ENCODE data around the gene VILL. TPM values are rescaled to one million over a fixed set of nuclear protein-coding genes. Genes with fewer than 3 reads are reported as not detected.
A peak's percentile ranks its signal among the peaks of the same experiment; 100 is the strongest.

Gene VILL
- total and polyA plus RNA-seq, 4 donors, result 3.9 to 37.1 (median 13.1) TPM

- Histone ChIP-seq H3K4me3 (ENCODE audit: low read length in 2 of 2) (no peak overlapping the region), H3K36me3 (ENCODE audit: control insufficient read depth in 1 of 2, insufficient read depth in 2 of 2, low read length in 1 of 2) (no peaks in the 10 kb centered on the region), H3K27me3 (ENCODE audit: control insufficient read depth in 1 of 2, insufficient read depth in 2 of 2, low read length in 1 of 2) (no peaks in the 10 kb centered on the region), H3K4me1 (ENCODE audit: control insufficient read depth in 1 of 2, insufficient read depth in 2 of 2, low read length in 2 of 2) (no peaks in the 10 kb centered on the region), H3K27ac (ENCODE audit: low read depth in 1 of 2, low read length in 2 of 2) (no peak overlapping the region), H3K9me3 (ENCODE audit: control insufficient read depth, low read length) (no peaks in the 10 kb centered on the region)
- intact Hi-C loops (cut with DNase I), result no loop called here
- peak; percentile 83 to 89 for DNase-seq
- 58 to 65% methylated on average over 14 of the region's 14 CpGs for WGBS, 2 donors
- ATAC-seq (ENCODE audit: low FRiP score), result peak; percentile 76
Observed at GRCh38 chr3:38004415-38005075, 14.0 kb downstream of the VILL start.

GRCh38 chr3:38005076-38006020, 14.8 kb downstream of the VILL start:
- no peak overlapping the region for H3K27ac ChIP-seq (ENCODE audit: low read depth in 1 of 2, low read length in 2 of 2)
- H3K4me1 ChIP-seq (ENCODE audit: control insufficient read depth in 1 of 2, insufficient read depth in 2 of 2, low read length in 2 of 2), result no peaks in the 10 kb centered on the region
- ATAC-seq (ENCODE audit: low FRiP score) (no peak), DNase-seq (peak; percentile 44 to 69)
- intact Hi-C loops (cut with DNase I), result no loop called here
- H3K4me3 ChIP-seq (ENCODE audit: low read length in 2 of 2), result no peak overlapping the region
- no peaks in the 10 kb centered on the region for H3K27me3 ChIP-seq (ENCODE audit: control insufficient read depth in 1 of 2, insufficient read depth in 2 of 2, low read length in 1 of 2)
- H3K36me3 ChIP-seq (ENCODE audit: control insufficient read depth in 1 of 2, insufficient read depth in 2 of 2, low read length in 1 of 2), result peaks cover 0 to 2% of the 10 kb centered on the region in 2 donors
- no peaks in the 10 kb centered on the region for H3K9me3 ChIP-seq (ENCODE audit: control insufficient read depth, low read length)
- WGBS, 2 donors, result 53 to 55% methylated on average over 15 of the region's 15 CpGs

GRCh38 chr3:38006031-38006430, 15.4 kb downstream of the VILL start:
- DNase-seq, result peak in 1 of 2 donors; percentile 26

GRCh38 chr3:38006445-38006995, 15.9 kb downstream of the VILL start:
- DNase-seq, result peak in 1 of 2 donors; percentile 48
- intact Hi-C loops (cut with DNase I), result no loop called here
- H3K36me3 ChIP-seq (ENCODE audit: control insufficient read depth in 1 of 2, insufficient read depth in 2 of 2, low read length in 1 of 2), result peaks cover 3 to 4% of the 10 kb centered on the region in 2 donors

More at GRCh38 chr3:38006031-38006430, 15.4 kb downstream of the VILL start:
- H3K36me3 ChIP-seq (ENCODE audit: control insufficient read depth in 1 of 2, insufficient read depth in 2 of 2, low read length in 1 of 2), result peaks cover under 1 to 3% of the 10 kb centered on the region in 2 donors
- no peaks in the 10 kb centered on the region for H3K9me3 ChIP-seq (ENCODE audit: control insufficient read depth, low read length)
- no peaks in the 10 kb centered on the region for H3K27me3 ChIP-seq (ENCODE audit: control insufficient read depth in 1 of 2, insufficient read depth in 2 of 2, low read length in 1 of 2)
- H3K4me1 ChIP-seq (ENCODE audit: control insufficient read depth in 1 of 2, insufficient read depth in 2 of 2, low read length in 2 of 2), result no peaks in the 10 kb centered on the region
- intact Hi-C loops (cut with DNase I), result no loop called here
- WGBS, 2 donors, result 83% methylated on average over 5 of the region's 5 CpGs
- no peak overlapping the region for H3K4me3 ChIP-seq (ENCODE audit: low read length in 2 of 2)
- ATAC-seq (ENCODE audit: low FRiP score), result no peak
- no peak overlapping the region for H3K27ac ChIP-seq (ENCODE audit: low read depth in 1 of 2, low read length in 2 of 2)

GRCh38 chr3:38007754-38008090, 17.1 kb downstream of the VILL start:
- Histone ChIP-seq H3K9me3 (ENCODE audit: control insufficient read depth, low read length) (no peaks in the 10 kb centered on the region), H3K27me3 (ENCODE audit: control insufficient read depth in 1 of 2, insufficient read depth in 2 of 2, low read length in 1 of 2) (no peaks in the 10 kb centered on the region), H3K4me1 (ENCODE audit: control insufficient read depth in 1 of 2, insufficient read depth in 2 of 2, low read length in 2 of 2) (no peaks in the 10 kb centered on the region), H3K36me3 (ENCODE audit: control insufficient read depth in 1 of 2, insufficient read depth in 2 of 2, low read length in 1 of 2) (peaks cover 3 to 4% of the 10 kb centered on the region in 2 donors), H3K27ac (ENCODE audit: low read depth in 1 of 2, low read length in 2 of 2) (no peak overlapping the region), H3K4me3 (ENCODE audit: low read length in 2 of 2) (no peak overlapping the region)
- intact Hi-C loops (cut with DNase I), result no loop called here
- no peak for DNase-seq
- WGBS, 2 donors, result 90 to 92% methylated on average over 7 of the region's 7 CpGs
- ATAC-seq (ENCODE audit: low FRiP score), result no peak

More at GRCh38 chr3:38006445-38006995, 15.9 kb downstream of the VILL start:
- H3K4me3 ChIP-seq (ENCODE audit: low read length in 2 of 2), result no peak overlapping the region
- H3K27ac ChIP-seq (ENCODE audit: low read depth in 1 of 2, low read length in 2 of 2), result no peak overlapping the region
- WGBS, 2 donors, result 91 to 92% methylated on average over 16 of the region's 16 CpGs
- no peaks in the 10 kb centered on the region for H3K9me3 ChIP-seq (ENCODE audit: control insufficient read depth, low read length)
- H3K4me1 ChIP-seq (ENCODE audit: control insufficient read depth in 1 of 2, insufficient read depth in 2 of 2, low read length in 2 of 2), result no peaks in the 10 kb centered on the region
- no peaks in the 10 kb centered on the region for H3K27me3 ChIP-seq (ENCODE audit: control insufficient read depth in 1 of 2, insufficient read depth in 2 of 2, low read length in 1 of 2)
- ATAC-seq (ENCODE audit: low FRiP score), result no peak

GRCh38 chr3:38008191-38008701, 17.7 kb downstream of the VILL start:
- H3K27me3 ChIP-seq (ENCODE audit: control insufficient read depth in 1 of 2, insufficient read depth in 2 of 2, low read length in 1 of 2), result no peaks in the 10 kb centered on the region
- ATAC-seq (ENCODE audit: low FRiP score), result no peak
- no peak overlapping the region for H3K27ac ChIP-seq (ENCODE audit: low read depth in 1 of 2, low read length in 2 of 2)
- no peaks in the 10 kb centered on the region for H3K9me3 ChIP-seq (ENCODE audit: control insufficient read depth, low read length)
- WGBS, 2 donors, result 87 to 88% methylated on average over 19 of the region's 19 CpGs
- intact Hi-C loops (cut with DNase I), result no loop called here
- no peak overlapping the region for H3K4me3 ChIP-seq (ENCODE audit: low read length in 2 of 2)
- peaks cover 3 to 4% of the 10 kb centered on the region in 2 donors for H3K36me3 ChIP-seq (ENCODE audit: control insufficient read depth in 1 of 2, insufficient read depth in 2 of 2, low read length in 1 of 2)
- no peaks in the 10 kb centered on the region for H3K4me1 ChIP-seq (ENCODE audit: control insufficient read depth in 1 of 2, insufficient read depth in 2 of 2, low read length in 2 of 2)
- DNase-seq, result peak in 1 of 2 donors; percentile 55

- ATAC-seq (ENCODE audit: low FRiP score) (no peak), DNase-seq (no peak)
- Histone ChIP-seq H3K27me3 (ENCODE audit: control insufficient read depth in 1 of 2, insufficient read depth in 2 of 2, low read length in 1 of 2) (no peaks in the 10 kb centered on the region), H3K4me3 (ENCODE audit: low read length in 2 of 2) (no peak overlapping the region), H3K36me3 (ENCODE audit: control insufficient read depth in 1 of 2, insufficient read depth in 2 of 2, low read length in 1 of 2) (peaks cover 3 to 4% of the 10 kb centered on the region in 2 donors), H3K9me3 (ENCODE audit: control insufficient read depth, low read length) (no peaks in the 10 kb centered on the region), H3K27ac (ENCODE audit: low read depth in 1 of 2, low read length in 2 of 2) (no peak overlapping the region), H3K4me1 (ENCODE audit: control insufficient read depth in 1 of 2, insufficient read depth in 2 of 2, low read length in 2 of 2) (no peaks in the 10 kb centered on the region)
- WGBS, 2 donors, result 83 to 85% methylated on average over 16 of the region's 16 CpGs
- intact Hi-C loops (cut with DNase I), result no loop called here
Observed at GRCh38 chr3:38008971-38009580, 18.5 kb downstream of the VILL start.

- ATAC-seq (ENCODE audit: low FRiP score) (no peak), DNase-seq (peak; percentile 45 to 69)
- H3K36me3 ChIP-seq (ENCODE audit: control insufficient read depth in 1 of 2, insufficient read depth in 2 of 2, low read length in 1 of 2), result peaks cover 3 to 4% of the 10 kb centered on the region in 2 donors
- H3K4me1 ChIP-seq (ENCODE audit: control insufficient read depth in 1 of 2, insufficient read depth in 2 of 2, low read length in 2 of 2), result no peaks in the 10 kb centered on the region
- H3K9me3 ChIP-seq (ENCODE audit: control insufficient read depth, low read length), result no peaks in the 10 kb centered on the region
- no peaks in the 10 kb centered on the region for H3K27me3 ChIP-seq (ENCODE audit: control insufficient read depth in 1 of 2, insufficient read depth in 2 of 2, low read length in 1 of 2)
- WGBS, 2 donors, result 89 to 91% methylated on average over 27 of the region's 27 CpGs
- intact Hi-C loops (cut with DNase I), result no loop called here
- H3K4me3 ChIP-seq (ENCODE audit: low read length in 2 of 2), result no peak overlapping the region
- no peak overlapping the region for H3K27ac ChIP-seq (ENCODE audit: low read depth in 1 of 2, low read length in 2 of 2)
Observed at GRCh38 chr3:38009807-38010591, 19.4 kb downstream of the VILL start.

Measured in aorta (tissue), 5 donors.